Activated CD4-positive, alpha-beta memory T cell treated with anti-CD3 and anti-CD28 coated beads for 36 hours (primary cell): ENCODE measurements around the gene EPB41L4B. TPM values are rescaled to one million over a fixed set of nuclear protein-coding genes. Genes with fewer than 3 reads are reported as not detected.
"Not testable (repeated sequence)": the region's sequence is repeated elsewhere in the genome, so short reads cannot be mapped to it uniquely, and the experiment has no call there.

ENCODE experiments used
- CTCF ChIA-PET: fragments of 350-600 bp; sonication (Branson Sonifier 250); formaldehyde crosslinking; loops from one replicate; lab custom pipeline; 2021; ENCODE audit warnings: antibody characterized with exemption, inconsistent platforms; lab: Charles Lee
- POLR2A ChIA-PET: fragments of 350-600 bp; sonication (Branson Sonifier 250); formaldehyde crosslinking; loops from one replicate; lab custom pipeline; 2021; ENCODE audit warnings: antibody characterized with exemption; lab: Charles Lee
- DNase-seq: peaks from one replicate; pipeline ENCODE4 v3.0.0-alpha.2; 2020
- H3K27ac Mint-ChIP-seq: one replicate; pipeline ENCODE4 v1.8.0; 2021; ENCODE audit warnings: mixed read lengths
- H3K27me3 Mint-ChIP-seq: one replicate; pipeline ENCODE4 v1.8.0; 2021; ENCODE audit warnings: mixed read lengths
- H3K36me3 Mint-ChIP-seq: one replicate; pipeline ENCODE4 v1.8.0; 2021; ENCODE audit warnings: mixed read lengths
- H3K4me1 Mint-ChIP-seq: one replicate; pipeline ENCODE4 v1.8.0; 2021; ENCODE audit warnings: low read depth, mixed read lengths
- H3K4me3 Mint-ChIP-seq: one replicate; pipeline ENCODE4 v1.8.0; 2021; ENCODE audit warnings: mild to moderate bottlenecking, mixed read lengths
- H3K9me3 Mint-ChIP-seq: one replicate; pipeline ENCODE4 v1.8.0; 2021; ENCODE audit warnings: mixed read lengths
- intact Hi-C: fragments of 100-400 bp; cut with micrococcal nuclease; formaldehyde crosslinking; loops from one replicate; pipeline ENCODE4 v1.15.1; 2023
- total RNA-seq, 2 experiments: library from RNA; stranded (reverse); gene quantifications; one replicate each; pipeline ENCODE4 v1.2.3, GENCODE V29; 2021

EPB41L4B gene
- total RNA-seq, 2 experiments from 2014 or later = 0.17 to 0.21 TPM

DNA sequence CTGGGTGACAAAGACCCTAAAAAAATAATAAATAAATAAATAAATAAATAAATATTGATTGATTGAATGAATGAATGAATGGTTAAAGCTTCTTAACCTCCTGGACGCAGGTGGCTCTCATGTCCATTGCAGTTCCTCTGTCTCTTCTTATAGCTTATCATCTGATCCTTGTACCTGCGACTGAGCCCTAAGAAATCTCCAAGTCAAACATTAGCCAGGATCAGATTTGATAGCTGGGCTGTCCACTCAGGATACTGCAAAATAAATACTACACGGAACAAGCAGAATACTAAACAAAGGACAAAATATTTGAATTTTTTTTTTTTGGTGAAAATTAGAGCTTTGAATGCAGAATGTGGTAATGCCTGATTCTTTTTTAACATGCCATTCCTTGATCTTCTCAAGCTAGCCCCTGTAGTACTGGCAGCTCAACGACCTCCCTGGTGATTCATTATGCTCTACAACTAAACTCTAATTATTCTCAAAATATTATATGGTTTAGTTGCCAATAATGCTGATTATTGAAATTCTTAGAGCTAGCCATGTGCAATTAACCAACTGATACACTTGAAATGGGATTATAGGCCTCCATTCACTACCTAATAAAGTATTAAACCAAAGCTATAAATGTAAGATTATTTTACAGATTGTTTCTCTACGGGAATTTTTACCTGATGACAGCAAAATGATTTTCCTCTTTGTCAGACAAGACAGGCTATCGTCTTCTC, 191.2 kb downstream of the EPB41L4B start:
- Mint-ChIP-seq H3K27me3 (no peaks in the 10 kb centered on the region), H3K27ac (no peak overlapping the region), H3K36me3 (no peaks in the 10 kb centered on the region), H3K4me3 (no peak overlapping the region), H3K9me3 (no peaks in the 10 kb centered on the region), H3K4me1 (no peaks in the 10 kb centered on the region)
- intact Hi-C loops = no loop called here
- no peak for DNase-seq
- POLR2A ChIA-PET = interaction anchor here (0.7 kb wide), 1 partner anchor 9 kb away, joined by 4 read pairs; no protein-coding TSS in a partner anchor
- CTCF ChIA-PET = interaction anchor here (0.8 kb wide), 1 partner anchor 77 kb away, joined by 4 read pairs; no protein-coding TSS in a partner anchor

DNA sequence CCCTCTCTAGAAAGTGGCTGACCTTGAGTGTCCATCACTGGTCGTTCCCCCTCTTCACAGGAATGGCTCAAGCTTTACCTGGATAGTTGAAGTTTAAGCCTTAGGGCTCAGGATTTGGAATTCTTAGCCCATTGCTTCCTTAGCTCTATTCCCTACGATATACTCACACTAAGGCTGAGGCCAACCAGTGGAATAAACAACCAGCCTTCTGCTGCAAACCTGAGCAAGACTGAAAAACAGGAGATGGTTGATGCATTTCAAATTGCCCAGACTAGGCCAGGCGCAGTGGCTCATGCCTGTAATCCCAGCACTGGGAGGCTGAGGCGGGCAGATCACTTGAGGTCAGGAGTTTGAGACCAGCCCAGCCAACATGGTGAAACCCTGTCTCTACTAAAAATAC, 194.2 kb downstream of the EPB41L4B start:
- intact Hi-C loops, H3K27ac Mint-ChIP-seq, H3K4me3 Mint-ChIP-seq, H3K27me3 Mint-ChIP-seq, H3K9me3 Mint-ChIP-seq, POLR2A ChIA-PET, H3K4me1 Mint-ChIP-seq, CTCF ChIA-PET, H3K36me3 Mint-ChIP-seq, DNase-seq: not testable (repeated sequence)

DNA sequence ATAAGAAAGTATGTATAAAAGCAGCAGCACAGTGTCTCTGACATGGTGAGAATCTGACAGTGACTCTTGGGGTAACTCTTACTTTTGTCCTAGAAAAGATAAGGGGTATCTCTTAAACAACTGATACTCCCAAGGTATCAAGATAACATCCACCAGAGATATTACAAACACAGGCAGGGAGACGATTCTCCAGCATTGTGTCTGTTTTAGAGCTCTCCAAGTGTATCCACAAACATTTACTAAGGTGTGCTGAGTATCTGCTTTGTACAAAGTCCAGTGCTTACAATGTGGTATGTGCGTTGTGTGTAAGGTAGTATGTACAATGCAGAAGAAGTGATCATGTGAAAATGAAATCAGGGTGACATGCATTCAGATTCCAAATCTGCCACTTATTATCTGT, 196.7 kb downstream of the EPB41L4B start:
- Mint-ChIP-seq H3K9me3 (no peaks in the 10 kb centered on the region), H3K4me3 (no peak overlapping the region), H3K27ac (no peak overlapping the region), H3K36me3 (no peaks in the 10 kb centered on the region), H3K27me3 (no peaks in the 10 kb centered on the region), H3K4me1 (peaks cover 8% of the 10 kb centered on the region)
- ChIA-PET CTCF (interaction anchor here (0.7 kb wide), 1 partner anchor 170 kb away, joined by 3 read pairs; no protein-coding TSS in a partner anchor), POLR2A (no interaction called here)
- no peak for DNase-seq
- intact Hi-C loops = no loop called here

DNA sequence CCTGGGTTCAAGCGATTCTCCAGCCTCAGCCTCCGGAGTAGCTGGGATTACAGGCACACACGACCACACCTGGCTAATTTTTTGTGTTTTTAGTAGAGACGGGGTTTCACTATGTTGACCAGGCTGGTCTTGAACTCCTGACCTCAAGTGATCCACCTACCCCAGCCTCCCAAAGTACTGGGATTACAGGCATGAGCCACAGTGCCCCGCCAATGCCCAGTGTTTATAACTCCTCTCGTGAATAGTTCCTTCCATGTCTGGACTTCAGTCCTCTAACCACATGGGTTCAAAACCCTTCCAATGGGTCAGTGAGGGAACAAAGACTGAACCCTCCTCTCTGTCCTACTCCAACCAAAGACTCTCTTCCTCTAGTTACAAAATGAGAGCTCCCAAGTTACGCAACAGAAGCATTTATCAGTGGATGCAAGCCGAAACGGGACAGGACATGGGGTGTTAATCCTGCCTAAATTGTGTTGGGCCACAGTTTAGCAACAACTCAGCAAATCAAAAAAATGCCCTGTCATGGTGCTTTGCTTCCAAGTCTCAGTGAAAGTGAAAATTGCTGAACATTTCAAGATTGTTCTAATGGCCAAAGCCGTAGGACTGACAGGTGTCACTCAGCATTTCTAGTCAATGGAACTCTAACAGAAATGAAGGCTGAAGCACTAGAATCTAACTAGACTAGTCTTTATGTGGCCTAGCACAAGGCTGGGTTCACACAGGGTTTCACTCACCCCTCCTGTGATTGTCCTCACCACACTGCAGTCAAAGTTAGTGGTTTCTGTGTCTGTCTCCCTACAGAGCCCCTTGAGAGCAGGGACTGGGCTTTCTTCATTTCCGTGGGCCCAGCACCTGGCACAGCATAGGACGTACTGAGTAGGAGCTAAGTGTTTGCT, 197.9 kb downstream of the EPB41L4B start:
- no peak overlapping the region for H3K27ac Mint-ChIP-seq
- intact Hi-C loops = no loop called here
- no peaks in the 10 kb centered on the region for H3K27me3 Mint-ChIP-seq
- CTCF ChIA-PET = no interaction called here
- POLR2A ChIA-PET = no interaction called here
- H3K36me3 Mint-ChIP-seq = no peaks in the 10 kb centered on the region
- peaks cover 11% of the 10 kb centered on the region for H3K4me1 Mint-ChIP-seq
- H3K4me3 Mint-ChIP-seq = no peak overlapping the region
- no peak for DNase-seq
- H3K9me3 Mint-ChIP-seq = no peaks in the 10 kb centered on the region

Other genes with a start within 250 kb of the EPB41L4B start
- gene TMEM245, start 201.1 kb downstream of the EPB41L4B start, total RNA-seq = 10 to 100 TPM; 23.0 TPM
- gene FRRS1L, start 153.8 kb downstream of the EPB41L4B start, total RNA-seq = not detected
- under 1 TPM; 0.52 to 0.56 TPM for gene PTPN3, start 177.2 kb upstream of the EPB41L4B start, total RNA-seq